CD14-positive monocyte (primary cell): ENCODE data around the gene TSPAN11. TPM values are rescaled to one million over a fixed set of nuclear protein-coding genes. Genes with fewer than 3 reads are reported as not detected.

Experiments used
- DNase-seq, 3 donors: peaks; one replicate each; pipeline ENCODE4 v3.0.0-alpha.2; 2011 to 2022
- H2AFZ ChIP-seq: 2 replicates; pipeline ENCODE4 v1.6.0; 2012; ENCODE audit warnings: mild to moderate bottlenecking, low read depth, low read length, inconsistent platforms; ENCODE audit not compliant: insufficient read depth, poor library complexity, severe bottlenecking
- H3K27ac ChIP-seq, 2 donors: 1 replicate in 1 of 2; 2 replicates in 1 of 2; pipeline ENCODE4 v1.5.1; 2012 to 2013; ENCODE audit warnings: low read length in 2 of 2, control low read depth in 1 of 2, inconsistent platforms in 1 of 2, low read depth in 1 of 2, mild to moderate bottlenecking in 1 of 2
- H3K27me3 ChIP-seq, 2 donors: one replicate each; pipeline versions ENCODE4 v1.6.0 to v1.6.1; 2011 to 2013; ENCODE audit warnings: low read length in 2 of 2; ENCODE audit not compliant: control insufficient read depth in 2 of 2, insufficient read depth in 2 of 2
- H3K36me3 ChIP-seq, 2 donors: replicated peaks in 1 of 2; 1 replicate in 1 of 2; 2 replicates in 1 of 2; pipeline versions ENCODE4 v1.5.1 to v1.6.1; 2012 to 2013; ENCODE audit warnings: low read length in 2 of 2, control low read depth in 1 of 2, inconsistent platforms in 1 of 2, mild to moderate bottlenecking in 1 of 2; ENCODE audit not compliant: insufficient read depth in 2 of 2, control insufficient read depth in 1 of 2
- H3K4me1 ChIP-seq, 2 donors: 1 replicate in 1 of 2; 2 replicates in 1 of 2; pipeline versions ENCODE4 v1.5.1 to v1.6.1; 2012 to 2013; ENCODE audit warnings: low read length in 2 of 2, control low read depth in 1 of 2, inconsistent platforms in 1 of 2, mild to moderate bottlenecking in 1 of 2, moderate library complexity in 1 of 2; ENCODE audit not compliant: insufficient read depth in 2 of 2, control insufficient read depth in 1 of 2
- H3K4me2 ChIP-seq: replicated peaks from 2 replicates; pipeline ENCODE3; 2012; ENCODE audit warnings: low read length, moderate library complexity, mild to moderate bottlenecking; ENCODE audit not compliant: poor library complexity, severe bottlenecking; ENCODE audit errors: extremely low read depth
- H3K4me3 ChIP-seq, 3 experiments: fragments of 200-600 bp in 1 of 3; sonication (generic) in 1 of 3; replicated peaks in 1 of 3; 1 replicate in 2 of 3; 2 replicates in 1 of 3; pipeline ENCODE4 v1.5.1; 2011 to 2013; ENCODE audit warnings: low read length in 3 of 3, mild to moderate bottlenecking in 3 of 3, control low read depth in 2 of 3, low read depth in 2 of 3, inconsistent platforms in 1 of 3, moderate library complexity in 1 of 3
- H3K79me2 ChIP-seq: 2 replicates; pipeline ENCODE4 v1.6.0; 2012; ENCODE audit warnings: mild to moderate bottlenecking, control low read depth, inconsistent platforms, low read length, moderate library complexity; ENCODE audit not compliant: insufficient read depth
- H3K9ac ChIP-seq: 2 replicates; pipeline ENCODE4 v1.6.0; 2017; ENCODE audit warnings: low read length, mild to moderate bottlenecking; ENCODE audit not compliant: insufficient read depth, poor library complexity, severe bottlenecking
- H3K9me3 ChIP-seq, 2 donors: replicated peaks in 1 of 2; 1 replicate in 1 of 2; 2 replicates in 1 of 2; pipeline versions ENCODE4 v1.5.1 to v1.6.1; 2012 to 2013; ENCODE audit warnings: low read length in 2 of 2, control low read depth in 1 of 2; ENCODE audit not compliant: control insufficient read depth in 1 of 2, insufficient read depth in 1 of 2
- H4K20me1 ChIP-seq: 2 replicates; pipeline ENCODE4 v1.6.0; 2012; ENCODE audit warnings: mild to moderate bottlenecking, low read length, control low read depth, moderate library complexity; ENCODE audit not compliant: insufficient read depth
- H3K27ac Mint-ChIP-seq, 7 donors: one replicate each; pipeline ENCODE4 v1.8.0; 2020; ENCODE audit warnings: mild to moderate bottlenecking in 7 of 7, mixed read lengths in 7 of 7, moderate library complexity in 6 of 7, inconsistent platforms in 2 of 7
- H3K27me3 Mint-ChIP-seq, 3 donors: one replicate each; pipeline ENCODE4 v1.8.0; 2021 to 2022; ENCODE audit warnings: low read depth in 3 of 3, mild to moderate bottlenecking in 3 of 3, mixed read lengths in 3 of 3, moderate library complexity in 3 of 3, inconsistent platforms in 1 of 3
- H3K36me3 Mint-ChIP-seq, 2 donors: one replicate each; pipeline ENCODE4 v1.8.0; 2020; ENCODE audit warnings: mixed read lengths in 2 of 2, inconsistent platforms in 1 of 2, mild to moderate bottlenecking in 1 of 2
- H3K4me1 Mint-ChIP-seq: one replicate; pipeline ENCODE4 v1.8.0; 2020; ENCODE audit warnings: mild to moderate bottlenecking, mixed read lengths
- H3K4me3 Mint-ChIP-seq, 2 donors: one replicate each; pipeline ENCODE4 v1.8.0; 2020; ENCODE audit warnings: mild to moderate bottlenecking in 2 of 2, mixed read lengths in 2 of 2, moderate library complexity in 1 of 2
- H3K9me3 Mint-ChIP-seq, 7 donors: one replicate each; pipeline ENCODE4 v1.8.0; 2020 to 2022; ENCODE audit warnings: mixed read lengths in 7 of 7, mild to moderate bottlenecking in 6 of 7, moderate library complexity in 6 of 7, inconsistent platforms in 2 of 7
- CTCF ChIP-seq: fragments of 200-600 bp; IDR thresholded peaks from one replicate; pipeline ENCODE4 v1.8.0; 2022; ENCODE audit warnings: antibody characterized with exemption, mild to moderate bottlenecking
- WGBS: methylation state at CpG from one replicate; pipeline ENCODE4 v1.1.5; 2013; ENCODE audit warnings: missing lambda C conversion rate; ENCODE audit not compliant: insufficient coverage; 5-methylcytosine and 5-hydroxymethylcytosine counted together
- intact Hi-C, 2 donors: fragments of 100-400 bp; cut with micrococcal nuclease; formaldehyde crosslinking; loops; one replicate each; pipeline versions ENCODE4 v1.15.0 to v1.15.1; 2023
- polyA plus RNA-seq, 3 donors: library from polyadenylated mRNA; depleted of rRNA in 1 of 3; unstranded in 2 of 3; stranded (reverse) in 1 of 3; fragments of 300-500 nt in 2 of 3; fragments of >200 nt in 1 of 3; fragmentation: Illumina TruSeq in 2 of 3; gene quantifications; 1 replicate in 2 of 3; 2 replicates in 1 of 3; pipeline ENCODE4 v1.2.3, GENCODE V29; 2012 to 2021

The TSPAN11 gene
- polyA plus RNA-seq, 3 donors, result not detected

- no peak overlapping the region for H3K4me2 ChIP-seq
- H2AFZ ChIP-seq, result no peak overlapping the region
- peaks cover 0 to 9% (median 4%) of the 10 kb centered on the region in 7 donors for H3K9me3 Mint-ChIP-seq
- H3K36me3 ChIP-seq, result no peaks in the 10 kb centered on the region
- no peak overlapping the region for H3K9ac ChIP-seq
- peaks cover 30 to 42% of the 10 kb centered on the region in 2 donors for H3K27me3 ChIP-seq
- peaks cover 45 to 57% (median 45%) of the 10 kb centered on the region in 3 donors for H3K27me3 Mint-ChIP-seq
- H3K4me3 Mint-ChIP-seq, result peak overlapping the region in 1 of 2 donors; percentile 31
- no peak for DNase-seq
- H3K9me3 ChIP-seq, result peaks cover 3 to 5% of the 10 kb centered on the region in 2 donors
- no peaks in the 10 kb centered on the region for H3K79me2 ChIP-seq
- no peaks in the 10 kb centered on the region for H3K4me1 ChIP-seq
- no peak overlapping the region for H3K27ac Mint-ChIP-seq
- no peak overlapping the region for H3K4me3 ChIP-seq
- H3K36me3 Mint-ChIP-seq, result no peaks in the 10 kb centered on the region
- no peak for TF ChIP-seq CTCF
- 80% methylated on average over 9 of the region's 12 CpGs for WGBS
- H3K27ac ChIP-seq, result no peak overlapping the region
- H4K20me1 ChIP-seq, result no peaks in the 10 kb centered on the region
- peaks cover 2% of the 10 kb centered on the region for H3K4me1 Mint-ChIP-seq
- intact Hi-C loops, result no loop called here
Observed at GRCh38 chr12:30928356-30929244, 2.1 kb downstream of the TSPAN11 start.

GRCh38 chr12:30930238-30930637 is 3.7 kb downstream of the TSPAN11 start:
- H3K4me2 ChIP-seq, result no peak overlapping the region
- H3K4me1 Mint-ChIP-seq, result peaks cover 2% of the 10 kb centered on the region
- no peaks in the 10 kb centered on the region for H4K20me1 ChIP-seq
- H3K27me3 Mint-ChIP-seq, result peaks cover 36 to 47% (median 38%) of the 10 kb centered on the region in 3 donors
- no peaks in the 10 kb centered on the region for H3K79me2 ChIP-seq
- TF ChIP-seq CTCF, result no peak
- no peak overlapping the region for H3K27ac ChIP-seq
- peaks cover 10 to 14% of the 10 kb centered on the region in 2 donors for H3K9me3 ChIP-seq
- WGBS, result 75% methylated on average over 6 of the region's 7 CpGs
- peaks cover 3 to 20% (median 8%) of the 10 kb centered on the region in 7 donors for H3K9me3 Mint-ChIP-seq
- H3K4me3 Mint-ChIP-seq, result no peak overlapping the region
- no peak overlapping the region for H3K4me3 ChIP-seq
- no peaks in the 10 kb centered on the region for H3K4me1 ChIP-seq
- intact Hi-C loops, result no loop called here
- H2AFZ ChIP-seq, result no peak overlapping the region
- H3K27me3 ChIP-seq, result peaks cover 24 to 35% of the 10 kb centered on the region in 2 donors
- no peaks in the 10 kb centered on the region for H3K36me3 Mint-ChIP-seq
- H3K27ac Mint-ChIP-seq, result no peak overlapping the region
- no peaks in the 10 kb centered on the region for H3K36me3 ChIP-seq
- H3K9ac ChIP-seq, result no peak overlapping the region
- no peak for DNase-seq
